ENCODE results near the gene JPH4.
"Not testable (repeated sequence)": the region's sequence is repeated elsewhere in the genome, so short reads cannot be mapped to it uniquely, and the experiment has no call there.

JPH4 gene

DNA sequence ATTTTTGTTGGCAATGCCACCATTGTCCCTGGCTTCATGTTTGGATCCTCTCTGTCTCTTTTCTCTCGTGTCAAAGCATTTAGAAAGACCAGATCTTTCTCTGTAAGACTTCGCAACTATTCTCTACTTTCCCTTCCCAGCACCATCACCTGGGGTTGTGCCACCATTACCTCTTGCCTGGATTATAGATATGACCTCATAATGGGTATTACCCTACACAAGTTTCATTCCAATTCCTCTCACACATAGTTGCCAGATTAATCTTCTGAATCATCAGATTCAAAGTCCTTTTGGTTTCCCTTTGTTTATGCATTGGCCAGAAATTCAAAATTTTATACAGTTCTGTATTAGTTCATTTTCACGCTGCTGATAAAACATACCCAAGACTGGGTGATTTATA lies 30.4 kb upstream of the JPH4 start:
- no peak for DNase-seq (ENCODE audit: low read depth)

DNA sequence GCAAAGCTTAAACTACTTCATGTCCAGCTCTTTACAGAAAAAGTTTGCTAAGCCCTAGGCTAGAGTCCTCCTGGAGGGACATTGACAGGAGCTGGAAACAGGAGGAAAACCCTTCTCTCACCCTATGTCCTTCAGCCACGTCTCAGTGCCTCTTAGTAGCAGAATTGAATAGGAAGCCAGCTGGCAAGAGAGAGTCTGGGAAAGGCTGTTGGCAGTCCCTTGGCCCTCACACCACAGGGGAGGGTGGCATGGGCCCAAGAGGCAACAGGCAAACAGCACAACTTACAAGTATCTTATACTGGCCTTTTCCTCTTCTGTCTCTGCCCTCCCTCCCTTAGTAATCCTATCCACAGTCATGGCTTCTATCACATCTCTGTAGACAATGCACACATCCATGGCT lies 29.9 kb upstream of the JPH4 start:
- DNase-seq (ENCODE audit: low read depth): no peak

DNA sequence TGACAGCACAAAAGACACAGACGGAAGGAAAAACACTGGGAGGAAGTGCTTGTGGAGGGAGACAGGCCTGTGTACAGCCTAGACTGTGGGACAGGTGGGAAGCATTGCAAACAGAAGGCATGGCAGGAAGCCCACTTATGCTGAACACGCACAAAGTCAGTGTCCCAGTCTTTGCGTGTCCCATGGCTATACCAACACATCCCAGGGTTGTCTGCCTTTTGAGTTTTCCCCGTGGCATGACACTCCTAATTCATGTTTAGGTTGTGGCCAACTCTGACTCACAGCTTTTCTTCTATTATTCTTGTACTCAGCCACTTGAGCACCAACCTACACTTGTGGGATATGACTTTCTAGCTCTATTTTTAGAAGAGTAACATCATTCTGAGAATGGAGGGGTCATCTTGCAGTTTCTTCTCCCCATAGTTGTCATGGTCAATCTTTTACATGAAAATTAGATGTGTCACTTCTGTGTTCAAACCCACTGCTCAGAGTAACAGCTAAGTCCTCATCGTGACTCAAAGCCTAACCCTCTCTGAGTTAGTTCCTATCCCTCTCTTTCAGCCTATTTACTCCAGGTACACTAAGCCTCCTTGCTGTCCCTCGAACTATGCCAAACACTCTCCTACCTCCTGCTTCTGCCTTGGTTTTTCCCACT lies 27.5 kb upstream of the JPH4 start:
- DNase-seq (ENCODE audit: low read depth): no peak

DNA sequence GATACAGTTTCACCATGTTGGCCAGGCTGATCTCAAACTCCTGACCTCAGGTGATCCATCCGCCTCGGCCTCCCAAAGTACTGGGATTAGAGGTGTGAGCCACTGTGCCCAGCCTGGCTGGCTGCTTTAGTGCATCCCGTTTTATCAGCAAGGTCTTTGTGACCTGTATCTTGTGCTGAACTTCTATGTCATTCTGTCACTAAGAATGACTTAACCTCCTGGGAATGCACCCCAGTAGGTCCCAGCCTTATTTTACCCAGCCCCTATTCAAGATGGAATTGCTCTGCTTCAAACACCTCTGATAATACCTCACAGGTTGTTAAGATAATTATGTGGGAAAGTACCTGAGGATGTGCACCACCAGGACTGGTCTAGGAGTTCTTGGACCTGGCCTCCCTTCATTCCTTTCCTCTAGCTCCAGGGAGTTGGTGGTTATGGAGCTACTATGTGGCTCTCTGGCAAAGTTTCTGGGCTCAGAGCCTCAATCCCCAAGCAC lies 26.1 kb upstream of the JPH4 start:
- no peak for DNase-seq (ENCODE audit: low read depth)

DNA sequence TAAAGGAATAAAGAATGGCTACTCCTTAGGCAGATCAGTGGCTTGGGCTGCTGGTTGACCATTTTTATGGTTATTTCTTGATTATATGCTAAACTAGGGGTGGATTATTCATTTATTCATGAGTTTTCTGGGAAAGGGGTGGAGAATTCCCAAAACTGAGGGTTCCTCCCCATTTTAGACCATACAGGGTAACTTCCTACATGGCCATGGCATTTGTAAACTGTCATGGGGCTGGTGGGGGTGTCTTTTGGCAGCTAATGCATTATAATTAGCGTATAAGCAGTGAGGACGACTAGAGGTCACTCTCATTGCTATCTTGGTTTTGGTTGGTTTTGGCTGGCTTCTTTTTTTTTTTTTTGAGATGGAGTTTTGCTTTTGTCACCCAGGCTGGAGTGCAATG lies 25.6 kb upstream of the JPH4 start:
- DNase-seq (ENCODE audit: low read depth): no peak

DNA sequence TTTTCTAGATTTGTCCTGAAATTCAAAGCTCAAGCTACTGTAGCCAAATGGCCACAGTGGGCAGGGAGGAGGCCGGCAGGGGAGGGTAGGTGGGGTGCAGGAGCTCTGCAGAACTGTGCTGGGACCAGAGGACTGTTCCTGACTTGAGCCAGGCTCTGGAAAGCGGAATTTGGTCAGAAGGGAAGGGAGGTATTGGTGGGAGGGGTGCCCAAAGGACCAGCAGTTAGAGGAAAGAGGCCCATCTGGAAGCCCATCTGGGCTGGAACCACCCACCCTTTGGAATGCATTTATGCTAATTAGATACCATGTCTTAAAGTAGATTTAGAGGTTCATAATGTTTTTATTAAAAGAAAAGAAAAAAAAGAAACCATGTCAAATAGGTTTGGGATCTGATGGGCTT lies 24.5 kb upstream of the JPH4 start:
- no peak for DNase-seq (ENCODE audit: low read depth)

DNA sequence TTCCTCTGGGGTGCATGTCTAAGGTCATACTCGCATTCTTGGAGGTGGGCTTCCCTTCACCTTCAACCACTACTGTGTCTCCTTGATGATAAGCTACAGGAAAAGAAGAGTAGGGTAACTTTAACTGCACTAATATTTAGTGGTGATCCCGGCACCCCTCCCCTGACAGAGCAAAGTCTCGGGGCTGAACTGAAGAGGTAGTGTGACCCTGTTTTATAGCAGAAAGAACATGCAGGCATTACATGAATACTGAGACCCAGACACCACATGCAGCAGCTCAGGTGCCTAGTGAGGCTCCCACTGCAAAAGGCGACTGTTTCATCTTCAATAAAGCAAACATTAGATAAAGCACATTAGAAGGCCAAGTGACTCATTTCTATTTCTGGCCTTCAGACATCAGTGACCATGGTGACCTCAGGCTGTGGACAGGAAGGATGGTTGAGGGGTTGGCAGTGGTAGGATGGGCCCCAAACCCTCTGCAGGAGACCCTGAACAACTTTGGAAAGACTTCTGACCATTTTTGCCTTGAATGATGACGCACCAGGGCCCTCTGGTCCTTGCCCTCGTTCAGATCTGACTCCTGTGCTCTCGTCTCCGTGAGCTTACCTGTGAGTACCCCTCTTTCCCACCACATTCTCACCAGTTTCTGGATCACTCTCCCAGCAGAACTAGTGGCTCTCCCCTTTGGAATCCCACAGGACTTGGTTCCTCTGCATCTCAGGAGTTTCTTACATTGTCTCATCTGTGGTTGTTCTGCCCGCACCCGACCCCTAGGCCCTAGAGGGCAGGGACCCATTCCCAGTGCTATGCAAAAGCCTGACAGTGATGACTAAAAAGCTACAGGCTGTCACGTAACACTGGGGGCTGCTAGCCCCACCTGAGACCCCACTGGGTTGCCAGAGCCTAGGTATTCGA lies 23.8 kb upstream of the JPH4 start:
- no peak for DNase-seq (ENCODE audit: low read depth)

DNA sequence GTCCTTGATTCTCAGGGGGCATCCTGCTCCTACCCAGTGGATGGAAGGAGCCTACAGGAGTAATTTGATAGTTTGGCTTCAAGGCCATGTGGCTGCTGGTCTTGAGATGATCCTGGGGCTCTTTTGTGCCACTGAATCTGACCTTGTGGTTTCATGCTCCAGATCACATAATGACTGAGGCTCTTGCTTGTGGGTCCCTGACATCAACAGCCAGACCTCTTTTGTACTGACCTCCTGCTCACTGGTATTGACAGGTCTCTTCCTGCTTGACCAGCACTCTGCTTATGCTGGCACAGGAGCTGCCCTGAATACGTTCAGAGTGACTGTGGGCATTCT lies 23.2 kb upstream of the JPH4 start:
- no peak for DNase-seq (ENCODE audit: low read depth)

DNA sequence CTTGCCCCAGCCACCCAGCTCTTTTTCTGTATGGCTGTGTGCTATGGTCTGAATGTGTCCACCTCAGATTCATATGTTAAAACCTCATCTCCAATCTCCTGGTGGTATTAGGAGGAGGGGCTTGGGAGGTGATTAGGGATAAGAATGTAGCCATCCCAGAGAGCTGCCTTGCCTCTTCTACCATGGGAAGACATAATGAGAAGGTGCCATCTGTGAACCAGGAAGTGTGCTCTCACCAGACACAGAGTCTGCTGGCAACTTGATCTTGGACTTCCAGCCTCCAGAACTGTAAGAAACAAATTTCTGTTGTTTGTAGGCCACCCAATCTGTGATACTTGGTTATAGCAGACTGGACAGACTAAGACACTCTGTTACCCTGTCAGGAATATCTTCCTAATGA lies 22.8 kb upstream of the JPH4 start:
- no peak for DNase-seq (ENCODE audit: low read depth)

DNA sequence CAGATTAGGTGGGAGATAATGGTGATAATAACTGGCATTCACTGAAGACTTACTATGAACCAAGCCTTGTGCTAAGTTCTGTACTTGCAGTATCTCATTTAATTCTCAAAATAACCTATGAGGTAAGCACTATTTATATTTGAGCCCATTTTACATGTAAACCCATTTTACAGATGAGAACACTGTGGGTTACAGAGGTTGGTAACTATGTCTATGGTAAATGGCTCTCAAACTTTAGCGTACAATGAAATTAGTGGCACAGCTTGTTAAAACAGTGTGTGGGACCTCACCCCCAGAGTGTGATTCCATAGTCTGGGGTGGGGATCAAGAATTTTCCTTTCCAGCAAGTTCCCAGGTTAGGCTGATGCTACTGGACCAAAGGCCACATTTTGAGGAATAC lies 22.2 kb upstream of the JPH4 start:
- DNase-seq (ENCODE audit: low read depth): no peak

DNA sequence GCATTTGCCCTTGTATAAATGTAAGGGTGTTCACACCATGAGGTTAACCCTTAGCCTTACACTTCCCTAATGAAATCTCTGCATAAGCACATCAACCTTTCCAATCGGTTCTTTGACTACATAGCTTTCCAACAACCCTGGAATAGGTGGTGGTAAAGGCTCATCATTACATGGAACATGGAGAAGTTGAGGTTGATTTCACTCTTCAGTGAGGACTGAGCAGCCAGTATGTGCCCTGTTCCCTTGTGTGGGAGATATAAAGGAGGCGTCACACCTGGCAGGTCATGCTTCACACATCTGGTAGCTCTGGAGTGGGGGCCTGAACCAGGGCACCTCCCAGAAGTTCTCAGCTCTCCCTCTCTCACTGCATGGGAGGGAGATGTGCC lies 21.7 kb upstream of the JPH4 start:
- DNase-seq (ENCODE audit: low read depth): no peak

DNA sequence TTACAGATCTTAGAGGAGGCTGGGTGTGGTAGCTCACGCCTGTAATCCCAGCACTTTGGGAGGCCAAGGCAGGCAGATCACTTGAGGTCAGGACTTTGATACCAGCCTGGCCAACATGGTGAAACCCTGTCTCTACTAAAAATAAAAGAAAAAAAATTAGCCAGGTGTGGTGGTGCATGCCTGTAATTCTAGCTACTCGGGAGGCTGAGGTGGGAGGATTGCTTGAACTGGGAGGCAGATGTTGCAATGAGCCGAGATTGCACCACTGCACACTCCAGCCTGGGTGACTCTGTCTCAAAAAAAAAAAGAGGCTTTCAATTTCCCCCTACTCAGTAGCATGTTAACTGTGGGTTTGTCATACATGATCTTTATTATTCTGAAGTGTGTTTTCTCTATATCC lies 15.6 kb upstream of the JPH4 start:
- not testable (repeated sequence) for DNase-seq (ENCODE audit: low read depth)

DNA sequence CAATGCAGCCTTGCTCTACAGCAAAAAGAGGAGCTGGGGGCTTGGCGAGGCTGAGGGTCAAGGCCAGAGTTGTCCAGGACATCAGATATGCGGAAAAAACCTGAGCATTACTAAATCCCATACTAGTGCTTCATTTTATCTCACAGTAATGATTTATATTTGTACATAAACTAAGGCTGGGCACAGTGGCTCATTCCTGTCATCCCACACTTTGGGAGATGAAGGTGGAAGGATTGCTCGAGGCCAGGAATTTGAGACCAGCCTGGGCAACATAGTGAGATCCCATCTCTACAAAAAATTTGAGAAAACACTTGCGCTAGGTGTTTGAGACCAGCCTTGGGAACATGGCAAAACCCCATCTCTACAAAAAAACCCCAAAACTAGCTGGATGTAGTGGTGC lies 11.6 kb upstream of the JPH4 start:
- DNase-seq (ENCODE audit: low read depth): no peak

DNA sequence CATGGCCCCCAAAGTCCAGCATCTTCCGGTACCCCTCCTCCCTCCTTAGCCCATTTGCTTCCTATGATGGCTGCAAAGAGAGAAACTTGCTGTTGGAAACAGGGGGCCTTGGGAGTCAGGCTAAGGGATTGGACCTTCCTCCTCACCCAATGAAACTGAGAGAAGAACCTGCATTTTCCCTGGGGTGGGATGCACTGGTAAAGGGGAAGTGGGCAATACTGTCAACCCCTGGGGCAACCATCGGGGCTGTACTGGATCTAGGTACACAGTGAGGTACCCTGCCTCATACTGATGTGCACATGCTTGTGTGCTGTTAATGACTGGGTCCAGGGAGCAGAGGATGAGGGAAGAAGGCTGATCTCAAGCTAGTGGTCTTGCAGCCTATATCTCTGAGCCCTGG lies 11.0 kb upstream of the JPH4 start:
- no peak for DNase-seq (ENCODE audit: low read depth)

DNA sequence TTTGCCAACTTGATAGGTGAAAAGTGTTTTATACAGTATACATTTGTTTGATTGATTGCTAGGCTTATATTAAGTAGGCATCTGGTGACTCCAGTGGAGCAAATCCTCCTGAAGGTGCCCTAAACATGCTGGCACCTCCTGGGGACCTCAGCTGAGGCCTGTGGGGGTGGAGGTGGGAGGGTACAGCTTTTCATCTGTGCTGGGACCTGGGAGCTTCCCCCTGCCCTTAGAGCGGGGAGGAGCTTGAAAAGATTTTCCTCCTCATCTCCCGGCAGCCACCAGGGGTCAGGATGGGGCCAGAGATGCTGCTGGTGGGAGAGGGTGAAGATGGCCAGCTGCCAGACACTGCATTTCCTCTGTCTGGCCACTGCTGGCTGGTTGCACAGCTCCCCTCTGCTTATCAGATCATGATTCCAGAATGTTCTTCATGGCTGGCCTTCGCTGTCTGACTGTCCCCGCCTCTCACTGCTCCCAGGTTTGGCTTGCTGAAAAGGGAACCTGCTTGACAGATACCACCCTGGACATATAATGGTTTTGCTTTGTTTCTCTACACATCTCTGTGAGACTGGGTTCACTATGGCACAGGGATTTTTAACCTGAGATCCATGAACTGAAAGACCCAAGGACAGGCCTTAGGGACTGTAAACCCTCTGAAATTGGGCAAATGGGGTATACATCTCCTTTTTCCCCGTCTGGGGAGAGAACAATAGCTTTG lies 10.5 kb upstream of the JPH4 start:
- DNase-seq (ENCODE audit: low read depth): no peak

DNA sequence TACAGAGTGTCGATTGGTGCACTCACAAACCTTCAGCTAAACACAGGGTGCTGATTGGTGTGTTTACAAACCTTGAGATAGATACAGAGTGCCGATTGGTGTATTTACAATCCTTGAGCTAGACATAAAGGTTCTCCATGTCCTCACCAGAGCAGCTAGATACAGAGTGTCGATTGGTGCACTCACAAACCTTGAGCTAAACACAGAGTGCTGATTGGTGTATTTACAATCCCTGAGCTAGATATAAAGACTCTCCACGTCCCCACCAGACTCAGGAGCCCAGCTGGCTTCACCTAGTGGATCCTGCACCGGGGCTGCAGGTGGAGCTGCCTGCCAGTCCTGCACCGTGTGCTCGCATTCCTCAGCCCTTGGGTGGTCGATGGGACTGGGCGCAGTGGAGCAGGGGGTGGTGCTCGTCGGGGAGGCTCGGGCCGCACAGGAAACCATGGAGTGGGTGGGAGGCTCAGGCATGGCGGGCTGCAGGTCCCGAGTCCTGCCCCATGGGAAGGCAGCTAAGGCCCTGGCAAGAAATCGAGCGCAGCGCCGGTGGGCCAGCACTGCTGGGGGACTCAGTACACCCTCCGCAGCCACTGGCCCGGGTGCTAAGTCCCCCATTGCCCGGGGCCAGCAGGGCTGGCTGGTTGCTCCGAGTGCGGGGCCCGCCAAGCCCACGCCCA lies 6.1 kb upstream of the JPH4 start:
- DNase-seq (ENCODE audit: low read depth): not testable (repeated sequence)

DNA sequence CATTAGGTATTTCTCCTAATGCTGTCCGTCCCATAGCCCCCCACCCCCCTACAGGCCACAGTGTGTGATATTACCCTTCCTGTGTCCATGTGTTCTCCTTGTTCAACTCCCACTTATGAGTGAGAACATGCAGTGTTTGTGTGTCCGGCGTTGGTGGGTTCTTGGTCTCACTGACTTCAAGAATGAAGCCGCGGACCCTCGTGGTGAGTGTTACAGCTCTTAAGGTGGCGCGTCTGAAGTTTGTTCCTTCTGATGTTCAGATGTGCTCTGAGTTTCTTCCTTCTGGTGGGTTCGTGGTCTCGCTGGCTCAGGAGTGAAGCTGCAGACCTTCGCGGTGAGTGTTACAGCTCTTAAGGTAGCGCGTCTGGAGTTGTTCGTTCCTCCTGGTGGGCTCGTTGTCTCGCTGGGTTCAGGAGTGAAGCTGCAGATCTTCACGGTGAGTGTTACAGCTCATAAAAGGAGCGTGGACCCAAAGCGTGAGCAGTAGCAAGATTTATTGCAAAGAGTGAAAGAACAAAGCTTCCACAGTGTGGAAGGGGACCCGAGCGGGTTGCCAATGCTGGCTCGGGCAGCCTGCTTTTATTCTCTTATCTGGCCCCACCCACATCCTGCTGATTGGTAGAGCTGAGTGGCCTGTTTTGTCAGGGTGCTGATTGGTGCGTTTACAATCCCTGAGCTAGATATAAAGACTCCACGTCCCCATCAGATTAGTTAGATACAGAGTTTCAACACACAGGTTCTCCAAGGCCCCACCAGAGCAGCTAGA lies 5.4 kb upstream of the JPH4 start:
- DNase-seq (ENCODE audit: low read depth): not testable (repeated sequence)

DNA sequence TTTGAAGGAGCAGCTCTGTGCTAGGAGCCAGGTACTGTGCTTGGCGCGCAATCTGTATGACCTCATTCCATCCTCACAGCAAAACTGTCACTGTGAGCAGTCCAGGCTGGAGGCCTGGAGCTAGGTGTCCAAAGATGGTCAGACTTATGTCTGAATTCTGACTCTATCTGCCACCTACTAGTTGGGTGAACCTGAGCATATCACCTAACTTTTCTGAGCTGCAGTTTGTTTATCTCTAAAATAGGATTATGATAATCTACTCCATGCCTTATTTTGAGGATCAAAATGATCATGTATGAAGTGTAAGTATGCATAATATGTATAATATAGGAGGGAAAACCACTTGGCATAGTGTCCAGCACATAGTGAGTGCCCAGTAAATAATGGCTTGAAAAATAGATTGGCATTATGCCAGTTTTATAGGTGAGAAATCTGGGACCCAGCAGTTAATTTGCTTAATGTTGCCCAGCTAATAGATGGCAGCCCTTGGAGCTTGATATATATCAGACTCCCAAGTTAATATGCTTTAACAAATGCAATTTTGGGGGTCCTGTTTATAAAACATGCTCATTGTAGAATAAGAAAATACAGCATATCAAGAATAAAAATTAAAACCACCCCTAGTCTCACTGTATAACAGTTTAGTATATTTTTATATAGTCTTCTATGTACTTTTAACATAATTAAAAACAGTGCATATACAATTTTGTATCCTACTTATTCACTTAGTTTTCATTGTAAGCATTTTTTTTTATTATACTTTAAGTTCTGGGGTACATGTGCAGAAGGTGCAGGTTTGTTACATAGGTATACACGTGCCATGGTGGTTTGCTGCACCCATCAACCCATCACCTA lies 4.5 kb upstream of the JPH4 start:
- DNase-seq (ENCODE audit: low read depth): no peak

DNA sequence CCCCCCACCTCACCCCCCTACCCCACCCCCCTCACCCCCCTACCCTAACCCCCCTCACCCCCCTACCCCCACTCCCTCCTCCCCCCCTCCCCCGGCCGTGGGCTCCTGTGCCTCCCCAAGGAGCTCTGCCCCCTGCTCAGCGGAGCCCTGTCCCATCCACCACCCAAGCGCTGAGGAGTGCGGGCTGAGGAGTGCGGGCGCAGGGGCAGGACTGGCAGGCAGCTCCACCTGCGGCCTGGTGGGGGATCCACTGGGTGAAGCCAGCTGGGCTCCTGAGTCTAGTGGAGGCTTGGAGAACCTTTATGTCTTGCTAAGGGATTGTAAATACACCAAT lies 2.3 kb upstream of the JPH4 start:
- no peak for DNase-seq (ENCODE audit: low read depth)

DNA sequence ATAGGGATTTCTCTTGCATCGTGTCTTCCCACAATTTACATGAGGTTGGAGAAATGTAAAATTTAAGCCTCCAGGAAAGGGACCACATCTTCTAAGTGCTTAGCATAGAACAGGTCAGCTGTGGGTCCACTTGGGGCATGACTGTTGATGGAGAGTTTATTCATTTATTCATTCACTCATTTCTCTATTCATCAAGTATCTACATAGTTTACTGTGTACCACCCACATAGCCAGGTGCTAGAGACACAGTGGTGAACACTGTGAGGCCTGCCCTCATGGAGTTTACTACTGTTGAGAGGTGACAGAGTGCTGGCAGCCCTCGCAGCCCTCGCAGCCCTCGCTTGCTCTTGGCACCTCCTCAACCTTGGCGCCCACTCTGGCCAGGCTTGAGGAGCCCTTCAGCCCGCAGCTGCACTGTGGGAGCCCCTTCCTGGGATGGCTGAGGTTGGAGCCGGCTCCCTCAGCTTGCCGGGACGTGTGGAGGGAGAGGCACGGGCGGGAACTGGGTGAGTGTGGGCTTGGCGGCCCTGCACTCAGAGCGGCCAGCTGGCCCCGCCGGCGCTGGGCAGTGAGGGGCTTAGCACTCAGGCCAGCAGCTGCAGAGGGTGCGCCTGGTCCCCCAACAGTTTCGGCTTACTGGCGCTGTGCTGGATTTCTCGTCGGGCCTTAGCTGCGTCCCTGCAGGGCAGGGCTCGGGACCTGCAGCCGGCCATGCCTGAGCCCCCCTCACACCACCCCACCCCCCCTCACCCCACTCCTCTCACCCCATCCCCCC lies 1.7 kb upstream of the JPH4 start:
- DNase-seq (ENCODE audit: low read depth): no peak

Data from GM04503 (cell line).